ENCODE results near the gene IL16.

GRCh38 chr15:81299156-81299555 is 102.5 kb downstream of the IL16 start:
- no peak for TF ChIP-seq POLR2A (IDR thresholded peaks at IDR 0.05)
- TF ChIP-seq, protein P1, sequence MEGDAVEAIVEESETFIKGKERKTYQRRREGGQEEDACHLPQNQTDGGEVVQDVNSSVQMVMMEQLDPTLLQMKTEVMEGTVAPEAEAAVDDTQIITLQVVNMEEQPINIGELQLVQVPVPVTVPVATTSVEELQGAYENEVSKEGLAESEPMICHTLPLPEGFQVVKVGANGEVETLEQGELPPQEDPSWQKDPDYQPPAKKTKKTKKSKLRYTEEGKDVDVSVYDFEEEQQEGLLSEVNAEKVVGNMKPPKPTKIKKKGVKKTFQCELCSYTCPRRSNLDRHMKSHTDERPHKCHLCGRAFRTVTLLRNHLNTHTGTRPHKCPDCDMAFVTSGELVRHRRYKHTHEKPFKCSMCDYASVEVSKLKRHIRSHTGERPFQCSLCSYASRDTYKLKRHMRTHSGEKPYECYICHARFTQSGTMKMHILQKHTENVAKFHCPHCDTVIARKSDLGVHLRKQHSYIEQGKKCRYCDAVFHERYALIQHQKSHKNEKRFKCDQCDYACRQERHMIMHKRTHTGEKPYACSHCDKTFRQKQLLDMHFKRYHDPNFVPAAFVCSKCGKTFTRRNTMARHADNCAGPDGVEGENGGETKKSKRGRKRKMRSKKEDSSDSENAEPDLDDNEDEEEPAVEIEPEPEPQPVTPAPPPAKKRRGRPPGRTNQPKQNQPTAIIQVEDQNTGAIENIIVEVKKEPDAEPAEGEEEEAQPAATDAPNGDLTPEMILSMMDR (IDR thresholded peaks at IDR 0.05) = no peak
